OCI-LY7 (cell line): ENCODE measurements around the gene AMZ1.

ENCODE experiments used
- CTCF ChIP-seq: fragments of 200-600 bp; sonication (generic); conservative IDR thresholded peaks from 2 replicates; pipeline ENCODE4 v1.5.1; 2014; ENCODE audit warnings: mild to moderate bottlenecking, antibody characterized with exemption, low read length, moderate library complexity, mixed read lengths
- EZH2phosphoT487 ChIP-seq: fragments of 200-600 bp; sonication (generic); IDR thresholded peaks from 2 replicates; pipeline ENCODE4 v1.6.1; 2018; ENCODE audit warnings: low read depth, borderline replicate concordance, mild to moderate bottlenecking, mixed run types, antibody characterized with exemption, low read length, moderate library complexity, mixed read lengths

- TF ChIP-seq CTCF (no peak), EZH2phosphoT487 (no peak)
Observed at GRCh38 chr7:2655870-2656614, 32.0 kb upstream of the AMZ1 start.
